ENCODE data around the gene KDR. TPM values are rescaled to one million over a fixed set of nuclear protein-coding genes. Genes with fewer than 3 reads are reported as not detected.

Gene KDR
- total RNA-seq, 1 donor from 2014 or later, result not detected

DNA sequence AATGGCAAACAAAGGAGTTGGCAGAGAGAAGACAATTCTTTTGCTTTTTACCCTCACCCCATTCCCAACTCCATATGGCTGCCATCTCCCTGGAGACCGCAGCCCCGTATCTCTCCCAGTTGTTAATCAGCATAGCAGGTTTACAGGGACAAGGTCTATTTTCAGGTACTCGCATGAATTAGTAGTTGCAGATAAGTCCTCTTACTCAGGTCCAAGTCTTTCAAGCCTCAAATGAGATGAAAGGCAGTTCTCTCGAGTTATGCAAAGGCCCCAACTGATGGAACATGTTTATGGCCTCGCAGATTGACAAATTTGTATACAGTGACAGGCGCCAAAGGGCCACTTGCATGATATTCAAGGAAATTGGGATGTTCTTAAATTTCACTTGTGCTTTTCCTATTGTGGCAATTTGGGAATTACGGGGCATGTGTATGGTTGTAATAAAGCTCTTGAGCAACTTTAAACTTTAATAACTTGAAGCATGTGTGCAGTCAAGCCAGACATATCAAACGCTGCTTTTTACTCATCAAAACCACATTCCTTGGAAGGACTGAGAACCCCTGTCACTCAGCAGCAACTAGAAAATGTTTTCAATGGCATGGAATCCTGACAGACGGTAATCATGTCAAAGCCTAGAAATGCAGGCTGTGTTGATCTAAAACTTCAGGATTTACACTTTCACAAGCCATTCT, 45.1 kb downstream of the KDR start:
- intact Hi-C loops (cut with micrococcal nuclease), result no loop called here

DNA sequence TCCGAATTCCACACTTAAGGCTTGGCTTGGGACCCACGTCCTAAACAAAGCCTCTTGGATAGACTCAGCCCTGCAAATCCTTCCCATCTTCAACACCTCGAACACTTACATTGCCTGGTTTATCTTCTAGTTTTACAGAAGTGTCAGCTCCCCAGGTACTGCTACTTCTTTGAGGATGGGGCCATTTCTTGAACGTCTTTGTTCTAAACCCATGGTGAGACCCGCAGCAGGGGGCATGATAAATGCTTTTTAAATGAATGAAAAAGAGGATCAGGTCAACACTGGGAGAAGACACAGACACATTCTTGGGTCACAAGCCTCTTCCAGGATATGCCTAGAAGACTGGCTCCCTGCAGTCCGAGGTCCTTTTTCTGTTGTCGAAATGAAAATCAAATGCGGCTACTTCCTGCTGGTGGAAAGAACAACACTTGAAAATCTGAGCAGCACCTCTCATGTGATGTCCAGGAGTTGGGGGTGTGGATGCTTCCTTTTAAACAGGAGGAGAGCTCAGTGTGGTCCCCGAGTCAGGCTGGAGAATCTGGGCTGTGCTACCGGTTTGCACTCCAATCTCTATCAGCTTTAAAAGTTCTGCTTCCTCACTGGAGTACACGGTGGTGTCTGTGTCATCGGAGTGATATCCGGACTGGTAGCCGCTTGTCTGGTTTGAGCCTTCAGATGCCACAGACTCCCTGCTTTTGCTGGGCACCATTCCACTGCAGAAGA, 45.8 kb downstream of the KDR start:
- intact Hi-C loops (cut with micrococcal nuclease), result no loop called here

DNA sequence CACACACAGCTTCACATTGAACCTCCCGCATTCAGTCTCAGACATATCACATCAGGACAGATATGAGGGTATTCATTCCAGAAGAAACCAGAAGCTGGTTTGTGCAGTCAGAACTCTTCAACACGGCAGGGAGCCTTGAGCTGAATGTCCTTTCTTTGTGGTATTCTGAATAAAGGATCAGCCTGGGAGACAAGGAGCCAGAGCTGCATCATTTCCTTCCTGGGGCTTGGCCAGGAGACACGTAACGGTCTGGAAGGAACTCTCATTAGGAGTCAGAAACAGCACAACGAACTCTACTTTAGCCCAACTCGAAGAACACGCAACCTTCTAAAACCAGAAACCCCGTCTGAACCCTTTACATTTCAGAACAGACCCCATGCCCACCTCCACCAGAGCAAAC, 46.4 kb downstream of the KDR start:
- intact Hi-C loops (cut with micrococcal nuclease), result no loop called here

DNA sequence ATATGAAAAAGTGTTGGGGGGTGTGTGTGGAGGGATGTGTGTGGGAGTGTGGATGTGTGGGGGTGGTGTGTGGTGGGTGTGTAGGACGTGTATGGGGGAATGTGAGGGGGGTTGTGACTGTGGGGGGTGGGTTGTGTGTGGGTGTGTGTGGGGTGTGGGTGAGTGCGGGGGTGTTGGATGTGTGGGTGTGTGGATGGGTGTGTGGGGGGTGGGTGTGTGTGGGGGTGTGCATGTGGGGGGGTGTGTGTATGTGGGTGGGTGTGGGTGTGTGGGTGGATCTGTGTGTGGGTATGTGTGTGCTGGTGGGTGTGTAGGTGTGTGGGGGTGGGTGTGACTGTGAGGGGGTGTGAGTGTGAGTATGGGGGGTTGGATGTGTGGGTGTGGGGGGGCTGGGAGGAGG, 47.8 kb downstream of the KDR start:
- intact Hi-C loops (cut with micrococcal nuclease), result no loop called here

- intact Hi-C loops (cut with micrococcal nuclease), result no loop called here
Measured at GRCh38 chr4:55075823-55076716, 49.3 kb downstream of the KDR start.

GRCh38 chr4:55075376-55075775, 50.0 kb downstream of the KDR start:
- intact Hi-C loops (cut with micrococcal nuclease), result no loop called here

GRCh38 chr4:55074386-55074785, 51.0 kb downstream of the KDR start:
- intact Hi-C loops (cut with micrococcal nuclease), result no loop called here

- intact Hi-C loops (cut with micrococcal nuclease), result no loop called here
Measured at GRCh38 chr4:55071951-55072350, 53.4 kb downstream of the KDR start.

GRCh38 chr4:55069248-55069647, 56.1 kb downstream of the KDR start:
- intact Hi-C loops (cut with micrococcal nuclease), result no loop called here

GRCh38 chr4:55068522-55068921, 56.9 kb downstream of the KDR start:
- intact Hi-C loops (cut with micrococcal nuclease), result no loop called here

DNA sequence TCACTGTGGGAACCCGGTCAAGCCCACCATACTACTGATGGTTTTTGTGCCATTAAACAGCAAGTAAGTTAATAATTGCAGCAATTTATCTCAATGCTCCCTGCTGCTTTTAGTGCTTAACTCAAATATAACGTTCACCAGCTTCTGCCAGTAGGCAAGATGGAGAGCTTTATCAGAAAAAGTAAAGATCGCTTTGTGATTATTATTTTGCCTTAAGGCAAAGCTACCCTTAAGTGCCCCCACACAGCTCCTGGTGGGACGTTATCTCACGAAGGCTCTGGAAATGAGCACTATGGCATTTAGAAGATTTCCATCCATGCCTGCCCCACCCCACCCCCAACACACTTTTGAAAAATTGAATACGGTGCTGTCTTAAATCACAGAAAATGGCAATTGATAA, 59.4 kb downstream of the KDR start:
- intact Hi-C loops (cut with micrococcal nuclease), result no loop called here

DNA sequence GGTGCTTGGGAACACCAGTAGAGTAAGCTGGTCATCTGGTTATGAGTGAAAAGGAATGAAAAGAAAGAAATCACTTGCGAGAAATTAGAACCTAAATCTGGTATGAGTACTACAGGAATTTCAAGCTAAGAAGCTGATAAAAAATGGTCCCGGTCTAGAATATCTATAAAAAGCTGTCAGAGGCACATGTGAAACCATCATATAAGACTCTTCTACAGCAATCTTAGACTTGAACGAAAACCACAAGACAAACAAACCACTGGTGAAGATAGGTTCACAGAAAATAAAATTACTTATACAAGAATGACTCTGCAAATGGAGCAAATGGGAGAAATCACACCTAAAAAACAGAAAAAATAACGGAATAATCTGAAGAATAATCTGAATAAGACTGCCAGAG, 69.9 kb downstream of the KDR start:
- intact Hi-C loops (cut with micrococcal nuclease), result no loop called here

DNA sequence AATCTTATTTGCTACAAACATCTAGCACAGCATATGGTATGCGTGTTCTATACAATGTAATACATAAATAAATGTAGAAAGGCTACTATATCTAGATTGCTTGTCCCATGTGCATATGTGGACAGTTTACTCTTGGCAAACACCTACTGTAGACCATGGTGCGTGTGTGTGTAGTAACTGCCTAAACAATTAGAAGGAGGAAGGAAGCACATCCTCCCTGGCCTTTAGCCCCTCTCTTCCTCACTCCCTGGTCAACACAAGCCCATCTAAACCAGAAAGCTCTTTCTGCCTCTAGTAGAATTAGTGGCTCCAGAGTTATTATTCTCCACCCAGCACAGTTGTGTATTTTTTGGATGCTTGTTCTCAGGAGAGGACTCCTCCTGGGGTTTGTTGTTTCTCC, 73.9 kb downstream of the KDR start:
- intact Hi-C loops (cut with micrococcal nuclease), result no loop called here

DNA sequence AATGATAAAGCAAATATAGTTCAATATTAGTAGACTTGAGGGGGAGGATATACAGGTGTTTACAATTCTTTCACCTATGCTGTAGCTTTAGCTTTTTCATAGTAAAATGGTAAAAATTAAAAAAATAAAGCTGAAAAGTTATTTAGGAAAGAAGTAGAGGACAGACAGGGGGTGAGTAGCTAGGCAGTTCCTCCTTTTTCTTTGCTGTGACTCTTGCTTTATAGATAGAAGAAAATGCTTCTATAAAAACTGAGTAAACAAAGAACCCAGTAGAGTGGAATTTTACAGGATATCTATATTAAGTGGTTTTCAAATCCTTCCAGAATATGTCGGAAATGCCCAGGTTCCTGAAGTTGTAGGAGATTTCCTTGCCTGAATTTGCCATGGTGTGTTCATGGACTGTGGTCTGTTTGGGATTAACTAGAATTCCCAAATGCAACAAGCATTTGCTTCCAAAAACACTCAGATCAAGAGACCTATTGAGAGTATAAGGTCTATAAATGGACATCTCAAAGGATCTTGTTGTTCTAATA, 74.9 kb downstream of the KDR start:
- intact Hi-C loops (cut with micrococcal nuclease), result no loop called here

DNA sequence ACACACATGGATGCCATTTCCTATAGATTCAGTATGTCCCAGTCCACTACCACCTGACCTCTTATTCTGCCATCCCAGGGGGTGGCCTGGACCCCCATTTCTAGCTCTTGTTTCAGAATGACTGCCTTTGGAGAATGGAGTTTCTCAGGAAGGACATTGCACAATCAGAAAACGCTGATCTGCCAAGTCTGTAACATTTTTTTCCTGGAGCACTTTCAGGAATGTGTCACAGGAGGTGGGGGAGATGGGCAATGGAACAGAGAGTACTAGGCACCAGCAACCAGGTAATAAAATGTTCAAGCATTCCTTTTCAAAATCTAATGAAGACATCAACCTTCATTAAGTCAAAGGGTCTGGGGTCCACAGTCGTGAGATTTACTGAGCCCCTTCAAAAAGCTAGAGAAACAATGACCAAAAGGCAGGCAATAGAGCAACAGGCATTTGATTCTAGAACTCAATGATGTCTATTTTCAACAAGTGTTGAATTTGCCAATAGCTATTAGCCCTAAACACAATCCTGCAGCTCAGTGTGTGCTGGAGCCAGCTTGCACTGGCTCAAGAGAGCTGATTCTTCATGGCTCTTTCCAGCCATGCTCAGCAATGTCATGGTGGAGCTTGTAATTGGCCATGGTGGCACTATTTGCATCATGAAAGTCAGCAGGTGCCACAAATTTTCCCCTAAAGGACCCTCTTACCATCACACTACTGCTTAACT, 87.1 kb downstream of the KDR start:
- intact Hi-C loops (cut with micrococcal nuclease), result no loop called here

- intact Hi-C loops (cut with micrococcal nuclease), result no loop called here
Measured at GRCh38 chr4:55037728-55038127, 87.7 kb downstream of the KDR start.

DNA sequence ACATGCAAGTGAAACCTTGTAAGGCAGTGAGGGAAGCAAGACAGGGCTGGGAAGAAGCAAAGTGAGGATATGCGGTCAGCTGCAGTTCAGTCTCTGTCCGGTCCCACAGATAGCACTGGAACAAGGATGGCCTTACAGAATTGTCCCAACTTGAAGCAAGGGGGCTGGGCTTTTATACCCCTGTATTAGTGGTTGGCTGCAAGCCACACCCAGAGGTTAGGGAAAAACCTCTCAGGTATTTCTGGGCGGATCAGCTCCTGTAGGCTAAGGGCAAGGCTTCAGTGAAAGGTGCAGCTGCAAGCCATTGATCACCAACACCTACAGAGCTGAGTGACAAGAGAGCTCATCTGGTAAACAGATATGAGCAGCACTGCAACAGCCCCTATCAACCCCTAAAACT, 89.0 kb downstream of the KDR start:
- intact Hi-C loops (cut with micrococcal nuclease), result no loop called here

DNA sequence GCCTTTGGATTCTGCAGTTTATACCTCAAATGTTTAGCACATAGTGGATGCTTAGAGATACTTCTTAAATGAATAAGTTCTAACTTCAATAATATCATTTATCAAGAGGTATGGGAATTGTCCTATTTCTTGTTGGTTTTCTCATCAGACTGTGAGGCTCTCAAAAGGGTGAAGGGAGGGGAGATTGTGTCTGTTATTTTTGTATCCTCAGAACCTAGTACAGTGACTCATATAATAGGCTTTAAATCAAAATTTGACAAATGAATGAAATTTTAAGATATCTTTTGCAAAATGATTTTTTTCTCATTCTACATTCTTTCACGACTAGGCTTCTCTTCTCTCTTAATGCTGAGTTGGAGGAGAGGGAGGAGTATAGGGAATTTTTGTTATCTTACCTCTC, 89.5 kb downstream of the KDR start:
- intact Hi-C loops (cut with micrococcal nuclease), result no loop called here

GRCh38 chr4:55033296-55033695, 92.1 kb downstream of the KDR start:
- intact Hi-C loops (cut with micrococcal nuclease), result no loop called here

- intact Hi-C loops (cut with micrococcal nuclease), result no loop called here
Measured at GRCh38 chr4:55032788-55033187, 92.6 kb downstream of the KDR start.

DNA sequence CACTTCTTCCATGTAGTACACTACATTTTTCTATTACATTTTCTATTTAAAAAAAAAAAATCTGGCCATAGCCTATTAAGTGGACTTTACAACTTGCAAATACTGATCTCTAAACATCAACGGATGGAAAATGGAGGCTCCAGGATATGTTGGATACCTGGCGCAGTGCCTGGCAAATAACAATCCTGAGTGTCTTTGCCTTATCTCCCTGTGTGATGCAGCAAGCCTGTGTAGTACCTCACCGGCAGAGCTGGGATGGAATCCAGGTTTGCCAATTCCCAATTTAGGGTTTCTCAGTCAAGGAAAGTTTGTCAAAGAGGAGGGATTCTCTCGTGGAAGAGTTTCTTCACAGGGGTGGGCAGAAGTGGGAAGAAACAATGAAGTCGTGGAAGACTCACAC, 93.2 kb downstream of the KDR start:
- intact Hi-C loops (cut with micrococcal nuclease), result no loop called here

Data from T-helper 1 cell treated with Interleukin-12 subunit alpha and Interleukin-12 subunit beta and Interleukin-4 antibody, amounts not matched to agents 30 ng/mL and 1 ng/mL, for 36 hours (primary cell).